Hepatocyte (in vitro differentiated cells): Measurements from ENCODE around the gene AGFG1. TPM values are rescaled to one million over a fixed set of nuclear protein-coding genes. Genes with fewer than 3 reads are reported as not detected.
"Not testable (repeated sequence)": the region's sequence is repeated elsewhere in the genome, so short reads cannot be mapped to it uniquely, and the experiment has no call there.

Experiments used
- DNase-seq: peaks from one replicate; pipeline ENCODE4 v3.0.0-alpha.2; 2016; ENCODE audit warnings: low spot score
- H2AFZ ChIP-seq: fragments of 200-600 bp; sonication (generic); 2 replicates; pipeline ENCODE4 v1.6.0; 2016; ENCODE audit warnings: antibody characterized with exemption, mild to moderate bottlenecking
- H3K27ac ChIP-seq: fragments of 200-600 bp; sonication (generic); 2 replicates; pipeline ENCODE4 v1.5.1; 2016; ENCODE audit warnings: mild to moderate bottlenecking
- H3K27me3 ChIP-seq: fragments of 200-600 bp; sonication (generic); 2 replicates; pipeline ENCODE4 v1.6.1; 2016
- H3K36me3 ChIP-seq: fragments of 200-600 bp; sonication (generic); replicated peaks from 2 replicates; pipeline ENCODE4 v1.5.1; 2016; ENCODE audit warnings: low read depth; ENCODE audit not compliant: insufficient read depth
- H3K4me1 ChIP-seq: fragments of 200-600 bp; sonication (generic); 2 replicates; pipeline ENCODE4 v1.5.1; 2016; ENCODE audit warnings: mild to moderate bottlenecking, moderate library complexity; ENCODE audit not compliant: insufficient read depth
- H3K4me2 ChIP-seq: fragments of 200-600 bp; sonication (generic); 2 replicates; pipeline ENCODE4 v1.6.0; 2016
- H3K4me3 ChIP-seq: fragments of 200-600 bp; sonication (generic); 2 replicates; pipeline ENCODE4 v1.5.1; 2016; ENCODE audit warnings: mild to moderate bottlenecking
- H3K79me2 ChIP-seq: fragments of 200-600 bp; sonication (generic); 2 replicates; pipeline ENCODE4 v1.6.0; 2017; ENCODE audit warnings: mild to moderate bottlenecking
- H3K9me2 ChIP-seq: fragments of 200-600 bp; sonication (generic); replicated peaks from 2 replicates; pipeline ENCODE4 v1.6.0; 2017; ENCODE audit warnings: mild to moderate bottlenecking; ENCODE audit not compliant: insufficient read depth
- H3K9me3 ChIP-seq: fragments of 200-600 bp; sonication (generic); 2 replicates; pipeline ENCODE4 v1.5.1; 2016; ENCODE audit warnings: low read depth, mild to moderate bottlenecking
- H4K20me1 ChIP-seq: fragments of 200-600 bp; sonication (generic); 2 replicates; pipeline ENCODE4 v1.6.0; 2016; ENCODE audit warnings: mild to moderate bottlenecking; ENCODE audit not compliant: insufficient read depth, poor library complexity, severe bottlenecking
- CTCF ChIP-seq: fragments of 200-600 bp; sonication (generic); IDR thresholded peaks from 2 replicates; pipeline ENCODE4 v1.5.1; 2016; ENCODE audit warnings: antibody characterized with exemption, mild to moderate bottlenecking; ENCODE audit not compliant: poor library complexity
- EZH2 ChIP-seq: fragments of 200-600 bp; sonication (generic); IDR thresholded peaks from 2 replicates; pipeline ENCODE4 v1.6.1; 2016; ENCODE audit warnings: antibody characterized with exemption, mild to moderate bottlenecking, borderline replicate concordance
- EZH2phosphoT487 ChIP-seq: fragments of 200-600 bp; sonication (generic); IDR thresholded peaks from one replicate; pipeline ENCODE4 v1.6.1; 2018; ENCODE audit warnings: antibody characterized with exemption, mild to moderate bottlenecking, low read depth, moderate library complexity; ENCODE audit not compliant: unreplicated experiment, severe bottlenecking
- WGBS: methylation state at CpG from one replicate; pipeline ENCODE4 v1.1.6; 2016; ENCODE audit warnings: low lambda C conversion rate; ENCODE audit errors: missing lambda C conversion rate; 5-methylcytosine and 5-hydroxymethylcytosine counted together
- polyA plus RNA-seq: library from polyadenylated mRNA; unstranded; fragments of >200 nt; fragmentation: Nextera tagmentation; extraction: Ambion mirVana; gene quantifications from 2 replicates; pipeline ENCODE4 v1.2.1, GENCODE V29; 2016
- total RNA-seq: library from RNA; depleted of rRNA; stranded (reverse); fragments of >200 nt; gene quantifications from 2 replicates; pipeline ENCODE4 v1.2.3, GENCODE V29; 2014

The AGFG1 gene
- total and polyA plus RNA-seq, 2 experiments from 2014 or later = 62.4 to 91.6 TPM

GRCh38 chr2:227597998-227598397 is 126.0 kb downstream of the AGFG1 start:
- H4K20me1 ChIP-seq = no peaks in the 10 kb centered on the region
- no peaks in the 10 kb centered on the region for H3K9me2 ChIP-seq
- H2AFZ ChIP-seq = no peak overlapping the region

GRCh38 chr2:227598835-227599503 is 127.0 kb downstream of the AGFG1 start, which contains the start of gene SCYGR2:
Gene SCYGR2 (plus strand): TSS chr2:227598893. CDS start chr2:227598893, 0 bp downstream.
- H4K20me1 ChIP-seq, DNase-seq, H2AFZ ChIP-seq, H3K79me2 ChIP-seq, H3K4me1 ChIP-seq, H3K9me3 ChIP-seq, H3K4me3 ChIP-seq, H3K27me3 ChIP-seq, H3K36me3 ChIP-seq, H3K9me2 ChIP-seq, H3K27ac ChIP-seq, H3K4me2 ChIP-seq: not testable (repeated sequence)
- WGBS = 97% methylated on average over 16 of the region's 16 CpGs

More at GRCh38 chr2:227597998-227598397, 126.0 kb downstream of the AGFG1 start:
- Histone ChIP-seq H3K9me3 (no peaks in the 10 kb centered on the region), H3K4me3 (no peak overlapping the region), H3K4me1 (no peaks in the 10 kb centered on the region), H3K79me2 (no peaks in the 10 kb centered on the region), H3K4me2 (no peak overlapping the region), H3K36me3 (no peaks in the 10 kb centered on the region), H3K27me3 (no peaks in the 10 kb centered on the region), H3K27ac (no peak overlapping the region)
- 47% methylated on average over 4 of the region's 4 CpGs for WGBS
- DNase-seq = no peak
- no peak for TF ChIP-seq EZH2phosphoT487
- no peak for TF ChIP-seq CTCF
- TF ChIP-seq EZH2 = no peak

GRCh38 chr2:227602358-227602757 is 130.4 kb downstream of the AGFG1 start:
- Histone ChIP-seq H2AFZ (no peak overlapping the region), H3K4me1 (no peaks in the 10 kb centered on the region), H4K20me1 (no peaks in the 10 kb centered on the region), H3K4me3 (no peak overlapping the region), H3K27ac (no peak overlapping the region), H3K79me2 (no peaks in the 10 kb centered on the region), H3K36me3 (no peaks in the 10 kb centered on the region), H3K9me3 (no peaks in the 10 kb centered on the region), H3K9me2 (no peaks in the 10 kb centered on the region), H3K27me3 (no peaks in the 10 kb centered on the region), H3K4me2 (no peak overlapping the region)
- DNase-seq = no peak
- no peak for TF ChIP-seq CTCF
- no peak for TF ChIP-seq EZH2
- no peak for TF ChIP-seq EZH2phosphoT487
- 82% methylated on average over 3 of the region's 3 CpGs for WGBS

- DNase-seq = no peak
- Histone ChIP-seq H3K9me2 (no peaks in the 10 kb centered on the region), H3K4me3 (no peak overlapping the region), H3K36me3 (no peaks in the 10 kb centered on the region), H3K4me2 (no peak overlapping the region), H3K4me1 (no peaks in the 10 kb centered on the region), H3K9me3 (no peaks in the 10 kb centered on the region), H3K79me2 (no peaks in the 10 kb centered on the region), H3K27ac (no peak overlapping the region), H2AFZ (no peak overlapping the region), H3K27me3 (no peaks in the 10 kb centered on the region), H4K20me1 (no peaks in the 10 kb centered on the region)
- 91% methylated on average over 1 of the region's 1 CpG for WGBS
- no peak for TF ChIP-seq EZH2
- TF ChIP-seq EZH2phosphoT487 = no peak
- TF ChIP-seq CTCF = no peak
Observed at GRCh38 chr2:227606476-227606875, 134.5 kb downstream of the AGFG1 start.
